Activated CD8-positive, alpha-beta memory T cell treated with anti-CD3 and anti-CD28 coated beads for 1 hour (primary cell): ENCODE results near the gene MED10.
A peak's percentile ranks its signal among the peaks of the same experiment; 100 is the strongest.

Experiments
- DNase-seq, 2 donors: peaks; one replicate each; pipeline ENCODE4 v3.0.0-alpha.2; 2020; ENCODE audit warnings: low read depth in 1 of 2; ENCODE audit errors: extremely low read depth in 1 of 2

The MED10 gene

DNA sequence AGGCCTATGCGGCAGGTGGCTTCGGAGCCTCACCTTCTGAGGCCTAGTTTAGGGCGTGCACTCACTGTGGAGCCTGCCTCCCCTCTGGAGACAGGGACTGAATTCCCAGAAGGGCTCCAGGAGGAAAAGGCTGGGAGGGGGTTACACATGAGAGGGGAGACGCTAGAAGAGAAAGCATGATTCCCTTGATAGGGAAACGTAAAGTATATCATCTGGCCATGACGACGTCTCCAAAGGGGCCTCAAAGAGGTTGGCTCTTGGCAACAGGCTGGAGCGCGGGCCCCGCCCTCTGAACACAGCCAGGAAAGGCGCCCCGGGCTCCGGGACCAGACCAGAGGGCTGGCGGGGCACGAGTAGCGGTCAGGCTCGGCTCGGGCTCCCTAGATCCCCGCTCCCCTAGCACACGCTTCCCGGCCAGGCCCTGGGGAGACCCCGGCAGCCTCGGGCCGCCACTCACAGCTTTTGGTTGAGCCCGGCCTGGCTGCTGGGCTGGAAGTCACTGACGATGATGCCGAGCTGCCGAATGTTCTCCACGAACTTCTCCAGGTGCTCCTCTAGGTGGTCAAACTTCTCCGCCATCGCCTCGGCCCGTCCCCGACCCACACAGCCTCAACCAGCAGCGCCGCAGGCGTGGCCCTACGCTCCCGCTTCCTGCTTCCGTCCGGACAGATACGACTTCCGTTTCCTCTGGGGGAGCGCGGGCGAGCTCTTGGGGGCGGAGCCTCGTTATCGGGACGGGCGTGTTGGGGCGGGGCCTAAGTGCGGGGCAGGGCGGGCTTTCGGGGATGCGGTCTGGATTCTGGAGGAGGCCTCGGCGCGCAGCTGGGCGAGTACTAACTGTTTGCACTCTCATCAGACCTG lies at the start of gene MED10:
Gene MED10, minus strand, starts transcription at position 643 of the 861 bp plus-strand sequence. Its CDS starts 64 bp downstream, at position 579.
- peak; percentile 86 to 91 for DNase-seq

- no peak for DNase-seq
Observed at GRCh38 chr5:6427694-6428093, 49.3 kb upstream of the MED10 start.

DNA sequence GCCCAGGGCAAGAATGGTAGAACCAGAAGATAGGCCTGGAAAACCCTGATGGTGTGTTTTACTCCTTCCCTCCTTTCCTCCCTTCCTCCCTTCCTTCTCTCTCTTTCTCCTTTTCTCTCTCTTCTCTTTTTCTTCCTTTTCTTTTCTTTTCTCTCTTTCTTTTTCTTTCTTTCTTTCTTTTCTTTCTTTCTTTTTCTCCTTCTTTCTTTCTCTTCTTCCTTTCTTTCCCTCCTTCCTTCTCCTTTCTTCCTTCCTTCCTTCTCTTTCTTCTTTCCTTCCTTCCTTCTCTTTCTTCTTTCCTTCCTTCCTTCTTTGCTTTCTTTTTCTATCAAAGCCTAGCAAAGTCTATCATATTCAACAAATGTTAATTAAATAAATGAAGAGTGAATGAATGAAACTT lies 46.4 kb upstream of the MED10 start:
- no peak for DNase-seq

DNA sequence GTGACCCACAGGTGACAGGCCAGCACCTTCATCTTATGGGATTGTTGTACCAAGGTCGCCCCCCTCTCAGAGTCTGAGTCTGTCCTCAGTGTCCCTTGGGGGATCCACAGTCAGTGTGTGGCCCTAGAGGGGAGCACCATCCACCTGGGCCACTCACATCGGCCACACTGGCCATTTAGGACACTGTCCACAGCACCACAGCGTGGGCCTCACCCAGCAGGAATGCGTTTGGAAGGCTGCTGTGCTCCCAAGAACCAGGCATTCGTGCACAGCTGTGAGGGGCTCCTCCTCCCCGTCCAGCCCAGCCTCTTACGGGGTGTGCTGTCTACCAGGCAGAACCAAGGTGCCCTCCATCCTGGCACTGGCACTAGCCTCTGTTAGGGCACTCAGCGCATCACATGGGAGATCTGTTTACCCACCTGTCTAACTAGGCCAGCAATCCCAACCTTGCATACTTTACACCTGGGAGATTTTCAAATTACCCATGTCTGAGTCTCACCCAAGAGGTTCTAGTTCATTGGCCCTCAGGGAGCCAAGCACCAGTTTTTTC lies 45.8 kb upstream of the MED10 start:
- no peak for DNase-seq

DNA sequence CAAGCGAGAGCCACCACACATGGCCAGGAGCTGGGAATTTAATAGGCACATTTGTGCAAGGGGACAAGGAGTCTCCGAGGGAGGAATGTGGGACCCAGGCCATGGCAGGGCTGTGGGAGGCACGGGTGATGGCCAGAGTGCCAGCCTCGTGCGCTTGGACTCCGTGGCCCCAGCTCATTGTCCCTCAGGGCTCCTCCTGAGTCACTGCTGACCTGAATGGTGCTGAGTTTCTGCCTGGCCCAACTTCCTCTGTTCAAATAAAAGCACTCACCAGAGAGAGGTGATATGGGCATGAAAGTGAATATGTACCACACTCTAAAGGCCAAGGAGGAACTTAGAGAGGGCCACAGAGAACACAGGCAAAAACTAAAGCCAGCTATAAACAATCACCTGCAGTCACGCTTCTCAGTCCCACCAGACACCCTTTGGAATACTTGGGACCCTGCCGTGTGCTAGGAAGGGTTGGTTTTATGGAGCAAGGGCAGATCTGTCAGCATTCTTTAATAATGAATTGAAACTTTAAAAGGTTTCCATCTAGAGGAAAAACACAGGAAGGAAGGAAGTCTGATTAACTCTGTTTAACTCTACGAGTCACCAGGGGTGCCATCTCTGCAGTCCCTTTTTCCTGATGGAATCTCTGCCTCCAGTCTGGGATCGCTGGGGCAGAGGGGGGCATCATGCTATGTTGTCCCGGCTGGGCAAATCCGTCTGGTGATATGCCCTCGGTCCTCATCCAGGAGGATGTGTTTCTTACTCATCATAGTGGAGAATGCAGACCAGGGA lies 45.2 kb upstream of the MED10 start:
- no peak for DNase-seq

DNA sequence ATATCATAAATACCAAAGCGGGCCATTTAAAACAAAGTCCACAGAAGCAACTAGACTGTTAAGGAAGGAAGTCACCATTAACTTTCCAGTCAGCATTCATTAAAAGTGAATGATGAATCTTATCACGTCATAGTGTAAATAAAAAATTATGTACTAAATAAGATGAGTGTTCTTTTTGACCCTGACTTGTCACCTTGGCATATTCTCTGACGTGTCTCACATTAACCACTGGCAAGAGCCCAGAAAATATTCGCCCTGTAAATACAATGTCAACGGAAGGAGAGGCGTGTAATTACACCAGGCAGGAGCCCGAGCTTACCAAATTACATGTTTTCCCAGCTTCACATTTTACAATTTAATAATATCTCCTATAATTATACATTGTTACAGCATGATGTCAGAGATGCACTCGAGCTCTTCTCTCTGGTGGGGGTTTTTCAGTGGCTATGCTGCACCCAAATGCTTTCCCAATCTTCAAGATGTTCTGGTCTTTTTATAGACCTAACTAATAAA lies 41.0 kb upstream of the MED10 start:
- DNase-seq, result no peak

- no peak for DNase-seq
Observed at GRCh38 chr5:6418679-6419276, 40.4 kb upstream of the MED10 start.

- no peak for DNase-seq
Observed at GRCh38 chr5:6417657-6418056, 39.3 kb upstream of the MED10 start.

- DNase-seq, result no peak
Observed at GRCh38 chr5:6412811-6413210, 34.5 kb upstream of the MED10 start.

GRCh38 chr5:6411141-6411540 lies 32.8 kb upstream of the MED10 start:
- DNase-seq, result no peak

GRCh38 chr5:6410421-6410820 lies 32.1 kb upstream of the MED10 start:
- DNase-seq, result no peak

DNA sequence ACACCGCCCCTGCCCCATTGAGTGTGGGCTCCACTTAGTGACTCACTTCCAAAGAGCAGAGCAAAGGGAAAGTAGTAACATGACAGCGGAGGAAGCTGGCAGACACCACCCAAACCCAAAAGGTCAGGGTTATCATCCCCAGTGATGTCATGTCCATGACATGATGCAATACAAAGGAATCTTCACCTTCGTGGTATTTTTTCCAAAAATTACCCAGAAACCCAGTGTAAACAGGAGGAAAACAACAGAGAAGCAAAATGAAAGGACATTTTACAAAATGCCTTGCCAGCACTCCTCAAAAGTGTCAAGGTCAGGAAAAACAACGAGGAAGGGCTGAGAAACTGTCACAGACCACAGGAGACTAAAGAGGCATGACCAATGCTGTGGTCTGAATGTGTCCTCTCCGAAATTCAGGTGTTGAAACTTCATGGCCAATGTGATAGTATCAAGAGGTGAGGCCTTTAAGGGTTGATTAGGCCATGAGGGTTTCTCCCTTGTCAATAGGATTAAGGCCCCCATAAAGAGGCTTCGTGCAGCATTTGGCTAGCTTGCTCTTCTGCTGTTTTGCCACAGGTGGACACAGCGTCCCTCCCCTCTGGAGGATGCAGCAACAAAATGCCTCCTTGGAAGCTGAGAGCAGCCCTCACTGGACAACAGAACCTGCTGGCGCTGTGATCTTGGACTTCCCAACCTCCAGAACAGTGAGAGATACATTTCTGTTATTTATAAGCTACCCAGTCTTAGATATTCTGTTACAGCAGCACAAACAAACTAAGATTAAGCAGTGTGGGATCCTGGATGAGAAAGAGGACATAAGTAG lies 30.5 kb upstream of the MED10 start:
- no peak for DNase-seq

- no peak for DNase-seq
Observed at GRCh38 chr5:6408260-6408596, 29.9 kb upstream of the MED10 start.

- DNase-seq, result no peak
Observed at GRCh38 chr5:6407558-6408259, 29.4 kb upstream of the MED10 start.

DNA sequence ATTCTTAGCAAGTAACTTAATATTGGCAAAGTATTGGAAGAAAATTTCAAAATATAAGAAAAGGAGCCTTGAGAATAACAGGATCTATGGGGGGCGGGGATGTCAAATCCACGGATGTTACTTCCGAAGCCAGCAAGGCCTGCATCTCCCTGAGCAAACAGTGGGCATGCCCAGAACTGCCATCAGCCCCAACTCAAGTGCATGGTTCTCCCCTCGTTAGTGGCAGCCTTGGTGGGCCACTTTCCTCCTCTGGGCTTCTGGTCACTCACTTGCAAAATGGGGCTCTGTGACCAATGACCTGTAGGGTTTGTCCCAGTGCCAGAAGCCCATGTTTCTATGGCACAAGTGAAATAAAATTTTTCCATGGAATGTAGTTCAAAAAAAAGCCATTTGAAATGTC lies 27.2 kb upstream of the MED10 start:
- no peak for DNase-seq

GRCh38 chr5:6404129-6404528 lies 25.8 kb upstream of the MED10 start:
- DNase-seq, result no peak

DNA sequence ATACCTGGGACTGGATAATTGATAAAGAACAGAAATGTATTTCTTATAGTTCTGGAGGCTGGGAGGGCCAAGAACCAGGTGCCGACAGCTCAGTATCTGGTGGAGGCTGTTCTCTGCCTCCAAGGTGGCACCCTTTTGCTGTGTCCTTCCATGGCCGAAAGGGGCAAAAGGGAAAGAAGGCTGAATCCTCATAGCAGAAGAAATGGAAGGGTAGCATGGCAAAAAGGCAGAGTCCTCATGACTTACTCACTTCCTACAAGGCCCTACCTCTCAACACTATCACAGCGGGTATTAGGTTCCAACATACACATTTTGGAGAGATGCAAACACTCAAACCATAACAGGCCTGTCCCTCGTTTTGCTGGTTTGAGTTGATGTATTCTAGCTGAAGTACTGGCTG lies 25.1 kb upstream of the MED10 start:
- DNase-seq, result no peak

DNA sequence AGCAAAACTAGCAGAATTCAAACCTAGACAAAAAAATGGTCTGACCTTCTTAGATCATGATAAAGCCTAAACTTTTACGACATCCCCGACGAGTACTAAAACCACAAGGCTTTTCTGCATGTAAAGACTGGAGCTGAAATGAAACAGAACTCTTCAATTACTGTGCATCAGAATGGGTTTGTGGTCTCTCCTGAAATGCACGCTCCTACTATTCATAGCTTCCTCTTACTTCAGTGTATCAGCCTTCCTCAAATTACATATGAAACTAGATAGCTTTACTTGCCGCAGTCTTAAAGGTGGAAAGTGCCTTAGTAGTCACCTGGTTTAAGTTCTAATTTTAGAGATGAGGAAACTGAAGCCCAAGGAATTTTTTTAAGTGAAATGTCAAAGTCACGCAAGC lies 24.6 kb upstream of the MED10 start:
- no peak for DNase-seq

- DNase-seq, result no peak
Observed at GRCh38 chr5:6401410-6401809, 23.1 kb upstream of the MED10 start.
